Measurements from ENCODE around the gene ERICH6B.

Gene ERICH6B

DNA sequence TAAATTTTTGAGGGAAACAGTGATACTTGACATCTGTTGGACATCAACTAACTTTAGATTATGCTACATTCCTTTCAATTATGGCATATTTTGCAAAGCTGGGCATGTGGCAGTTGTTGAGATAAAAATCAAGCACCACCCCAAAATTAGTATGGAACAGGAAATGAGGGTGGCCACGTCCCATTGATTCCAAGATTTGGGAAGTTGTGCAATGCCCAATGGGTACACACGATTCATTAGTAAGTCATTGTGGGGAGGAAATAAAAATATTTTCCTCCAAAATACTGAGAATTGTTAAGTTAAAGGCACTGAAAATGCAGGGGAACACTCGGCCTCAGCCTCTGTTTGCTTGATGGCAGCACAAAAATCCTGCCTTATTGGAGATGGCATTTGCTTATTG, 7.6 kb downstream of the ERICH6B start:
- H3K27ac ChIP-seq = no peak overlapping the region
- DNase-seq (ENCODE audit: low spot score) = no peak
- TF ChIP-seq CTCF (IDR thresholded peaks at IDR 0.05) = no peak
- H3K4me3 ChIP-seq = no peak overlapping the region

GRCh38 chr13:45604892-45605291, 10.6 kb downstream of the ERICH6B start:
- no peak for TF ChIP-seq CTCF (IDR thresholded peaks at IDR 0.05)
- Histone ChIP-seq H3K4me3 (no peak overlapping the region), H3K27ac (no peak overlapping the region)
- no peak for DNase-seq (ENCODE audit: low spot score)

DNA sequence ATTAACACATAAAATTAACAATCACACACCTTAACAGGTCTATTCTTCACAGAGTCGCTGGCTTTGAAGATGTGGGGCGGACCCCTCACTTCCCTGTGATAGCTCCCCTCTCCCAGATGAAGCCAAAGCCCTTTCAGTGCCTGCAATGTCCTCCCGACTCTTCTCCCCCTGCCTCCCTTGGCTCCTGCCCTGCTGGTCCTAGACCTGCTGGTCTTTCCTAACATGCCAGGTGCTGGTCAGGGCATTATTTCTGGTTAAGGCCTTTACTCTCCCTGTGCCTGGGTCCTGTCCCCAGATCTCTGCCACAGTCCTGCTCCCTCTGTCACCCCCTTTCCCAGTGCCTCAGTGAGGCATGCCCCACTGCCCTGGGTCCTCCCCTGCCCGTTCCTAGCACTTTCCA, 12.2 kb downstream of the ERICH6B start:
- DNase-seq (ENCODE audit: low spot score) = no peak
- Histone ChIP-seq H3K4me3 (no peak overlapping the region), H3K27ac (no peak overlapping the region)
- TF ChIP-seq CTCF (IDR thresholded peaks at IDR 0.05) = no peak

- H3K4me3 ChIP-seq = no peak overlapping the region
- no peak overlapping the region for H3K27ac ChIP-seq
- no peak for DNase-seq (ENCODE audit: low spot score)
- no peak for TF ChIP-seq CTCF (IDR thresholded peaks at IDR 0.05)
These were observed 13.1 kb downstream of the ERICH6B start for GRCh38 chr13:45602183-45603170.

DNA sequence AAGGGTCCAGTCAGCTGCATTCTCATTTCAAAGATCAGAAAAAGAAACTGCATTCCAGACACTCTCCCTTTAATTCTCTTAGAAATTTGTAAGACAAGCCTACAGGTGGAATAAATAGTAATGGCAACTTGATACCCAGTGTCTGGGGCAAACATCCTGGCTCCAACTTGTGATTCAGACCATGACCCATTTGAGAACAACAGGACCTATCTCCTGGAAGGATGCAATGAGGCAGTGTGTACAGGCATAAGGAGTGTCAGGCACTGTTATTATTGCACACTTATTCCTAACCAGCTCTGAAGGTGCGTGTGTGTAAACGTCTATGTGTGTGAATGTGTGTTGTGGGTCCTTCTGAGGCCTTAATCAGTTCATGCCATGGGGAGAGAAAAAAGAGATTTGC, 13.9 kb downstream of the ERICH6B start:
- TF ChIP-seq CTCF (IDR thresholded peaks at IDR 0.05) = no peak
- Histone ChIP-seq H3K27ac (no peak overlapping the region), H3K4me3 (no peak overlapping the region)
- DNase-seq (ENCODE audit: low spot score) = no peak

- no peak for TF ChIP-seq CTCF (IDR thresholded peaks at IDR 0.05)
- Histone ChIP-seq H3K4me3 (no peak overlapping the region), H3K27ac (no peak overlapping the region)
- no peak for DNase-seq (ENCODE audit: low spot score)
These were observed 16.9 kb downstream of the ERICH6B start for GRCh38 chr13:45598597-45598996.

Measured in coronary artery (tissue), 2 donors.